ENCODE data around the gene KIAA0930.
"Not testable (repeated sequence)": the region's sequence is repeated elsewhere in the genome, so short reads cannot be mapped to it uniquely, and the experiment has no call there.

Gene KIAA0930

DNA sequence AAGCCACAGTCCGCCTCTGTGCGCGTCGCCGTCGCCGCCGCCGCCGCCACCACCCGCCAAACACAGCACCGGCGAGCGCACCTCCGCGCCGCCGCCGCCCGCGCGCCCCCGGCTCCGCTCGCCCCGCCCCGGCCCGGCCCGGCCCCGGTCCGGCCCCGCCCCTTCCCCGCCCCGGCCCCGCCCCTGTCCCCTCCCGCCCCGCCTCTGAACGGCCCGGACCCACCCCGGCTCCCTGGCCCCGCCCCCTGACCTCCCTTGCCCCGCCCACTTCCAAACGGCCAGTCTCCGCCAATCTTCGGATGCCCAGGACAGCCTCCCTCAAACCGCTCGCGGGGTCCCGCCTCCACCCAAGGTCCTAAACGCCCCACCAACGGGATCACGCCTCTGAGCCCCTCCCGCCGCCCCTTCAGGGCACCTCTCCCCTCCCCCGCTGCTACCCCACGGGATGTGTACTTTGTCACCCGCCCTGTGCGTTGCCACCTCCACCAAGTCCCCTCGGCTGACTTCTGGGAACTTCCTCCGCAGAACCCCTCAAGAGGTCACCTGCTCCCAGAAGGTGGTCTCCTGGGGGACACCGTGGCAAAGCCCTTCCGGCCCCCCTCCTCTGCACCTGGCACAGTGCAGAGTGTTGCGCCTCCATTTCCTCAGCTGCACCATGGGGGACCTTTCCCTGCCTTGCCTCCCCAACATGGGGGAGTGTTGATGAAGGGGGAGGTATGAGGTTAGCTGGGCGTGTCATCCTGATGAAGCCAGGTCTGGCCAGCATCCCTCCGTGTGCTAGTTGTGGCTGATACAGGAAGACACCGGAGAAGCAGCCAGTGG is at the start of gene KIAA0930:
TSS of gene KIAA0930 (minus strand) at position 85 of the 822 bp plus-strand sequence. CDS start 191 bp downstream, outside the sequence.
- peak; percentile 29 for DNase-seq

DNA sequence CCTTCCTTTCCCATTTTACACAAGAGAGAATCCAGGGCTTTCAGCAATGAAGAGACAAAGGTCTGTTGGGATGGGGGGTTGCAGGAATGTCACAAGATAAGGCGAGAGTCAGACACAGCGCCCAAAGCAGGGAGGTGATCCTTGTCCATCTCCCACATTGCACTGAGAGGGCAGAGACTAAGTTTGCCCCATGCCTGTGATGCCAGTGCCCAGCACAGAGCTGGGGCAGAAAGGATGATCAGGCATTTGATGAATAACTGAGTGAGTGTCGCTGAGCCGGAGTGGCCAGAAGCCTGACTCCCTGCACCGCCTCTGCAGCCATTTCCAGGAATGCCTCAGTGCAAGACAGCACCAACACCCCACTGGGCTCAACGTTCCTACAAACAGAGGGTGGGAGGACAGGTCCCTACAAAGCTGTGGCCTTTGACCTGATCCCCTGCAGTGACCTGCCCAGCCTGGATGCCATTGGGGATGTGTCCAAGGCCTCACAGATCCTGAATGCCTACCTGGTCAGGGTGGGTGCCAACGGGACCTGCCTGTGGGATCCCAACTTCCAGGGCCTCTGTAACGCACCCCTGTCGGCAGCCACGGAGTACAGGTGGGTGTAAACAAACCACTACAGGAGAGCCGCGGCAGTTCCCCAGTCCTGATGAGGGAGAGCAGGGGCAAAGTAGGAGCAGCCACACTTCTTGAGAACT is 46.3 kb upstream of the KIAA0930 start:
- DNase-seq = no peak

DNA sequence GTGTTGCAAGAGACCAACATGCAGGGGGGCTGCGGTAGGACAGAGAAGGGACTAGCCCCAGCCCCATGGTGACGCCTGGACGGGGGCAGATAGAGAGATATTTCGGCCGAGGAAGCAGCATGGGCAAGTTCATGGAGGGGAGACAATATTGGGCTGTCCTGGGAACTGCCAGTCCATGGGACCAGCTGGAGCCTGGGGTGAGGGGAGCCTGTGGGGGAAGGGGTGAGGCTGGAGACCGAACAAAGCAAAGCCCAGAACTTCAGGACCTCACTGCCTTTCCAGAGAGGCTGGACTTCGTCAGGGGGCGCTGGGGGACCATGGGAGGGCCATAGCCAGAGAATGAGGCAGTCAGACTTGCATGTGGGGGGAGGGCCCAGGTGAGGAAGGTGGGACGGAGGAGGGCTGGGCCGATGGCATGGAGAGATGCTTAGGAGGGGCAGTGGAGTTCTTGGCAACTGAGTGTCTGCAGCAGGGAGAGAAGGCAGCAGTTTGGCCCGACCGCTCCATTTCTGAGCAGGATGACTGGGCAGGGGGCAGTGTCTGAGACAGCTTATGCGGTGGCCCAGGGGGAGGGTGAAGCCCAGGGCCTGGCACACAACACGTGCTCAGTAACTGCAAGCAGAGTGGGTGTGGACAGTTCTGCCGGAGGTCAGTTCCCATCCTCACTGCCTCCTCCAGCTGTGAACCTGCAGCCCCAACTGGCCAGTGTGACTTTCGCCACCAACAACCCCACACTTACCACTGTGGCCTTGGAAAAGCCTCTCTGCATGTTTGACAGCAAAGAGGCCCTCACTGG is 44.8 kb upstream of the KIAA0930 start:
- no peak for DNase-seq

DNA sequence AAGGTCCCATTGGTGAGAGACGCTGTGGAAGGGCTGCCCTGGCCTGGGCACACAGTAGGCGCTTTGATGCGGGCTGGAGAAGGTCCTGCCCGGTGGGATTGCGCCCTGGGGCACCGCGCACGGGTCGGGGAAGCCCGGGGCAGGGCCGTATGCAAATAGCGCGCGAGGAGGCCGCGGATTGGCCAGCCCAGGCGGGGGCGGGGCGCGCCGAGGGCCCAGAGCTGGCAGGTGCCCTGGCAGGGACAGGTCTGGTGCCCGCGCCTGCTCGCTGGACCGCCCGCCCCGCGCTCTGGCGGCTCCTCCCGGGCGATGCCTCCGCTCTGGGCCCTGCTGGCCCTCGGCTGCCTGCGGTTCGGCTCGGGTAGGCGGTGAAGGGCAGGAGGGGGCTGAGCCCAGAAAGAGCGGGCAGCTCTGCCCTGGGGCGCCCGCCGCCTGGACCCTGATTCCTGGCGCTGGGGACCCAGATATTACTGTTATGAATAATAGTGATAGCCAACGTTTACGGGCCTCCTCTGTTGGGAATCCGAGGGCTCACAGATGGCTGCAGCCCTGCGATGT is 44.1 kb upstream of the KIAA0930 start, which contains the start of gene UPK3A:
TSS of gene UPK3A (plus strand) at position 245 of the 558 bp plus-strand sequence. CDS start at position 310, 65 bp downstream.
- no peak for DNase-seq

DNA sequence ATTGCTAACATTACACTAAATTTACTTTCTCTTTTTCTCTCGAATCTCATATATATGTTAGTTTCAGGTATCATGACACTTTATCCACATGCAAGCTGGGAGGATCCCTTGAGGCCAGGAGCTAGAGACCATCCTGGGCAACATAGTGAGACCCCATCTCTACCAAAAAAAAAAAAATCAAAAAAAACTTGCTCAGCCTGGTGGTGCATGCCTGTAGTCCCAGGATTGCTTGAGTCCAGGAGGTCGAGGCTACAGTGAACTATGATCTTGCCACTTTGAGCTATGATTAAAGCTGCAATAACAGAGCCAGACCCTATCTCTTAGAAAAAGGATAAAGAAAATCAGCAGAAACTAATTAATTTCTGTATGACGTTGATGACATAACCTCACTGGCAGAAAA is 40.3 kb upstream of the KIAA0930 start:
- DNase-seq = no peak

DNA sequence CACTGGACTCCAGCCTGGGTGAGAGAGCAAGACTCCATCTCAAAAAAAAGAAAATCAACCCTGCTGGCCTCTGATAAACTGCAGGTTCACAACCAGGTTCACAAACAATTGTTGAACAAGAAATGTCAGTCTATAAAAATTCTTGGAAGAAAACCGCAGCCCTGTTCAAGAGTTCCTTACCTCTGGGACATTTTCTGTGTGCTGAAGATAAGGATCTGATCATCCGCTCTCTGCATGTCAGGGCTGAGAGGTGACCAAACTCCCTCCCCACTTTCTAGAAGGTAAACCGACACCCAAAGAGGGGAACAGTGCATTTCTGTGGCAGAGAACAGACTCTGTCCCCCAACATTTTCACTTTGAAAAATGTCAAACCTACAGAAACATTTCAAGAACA is 39.9 kb upstream of the KIAA0930 start:
- DNase-seq = no peak

DNA sequence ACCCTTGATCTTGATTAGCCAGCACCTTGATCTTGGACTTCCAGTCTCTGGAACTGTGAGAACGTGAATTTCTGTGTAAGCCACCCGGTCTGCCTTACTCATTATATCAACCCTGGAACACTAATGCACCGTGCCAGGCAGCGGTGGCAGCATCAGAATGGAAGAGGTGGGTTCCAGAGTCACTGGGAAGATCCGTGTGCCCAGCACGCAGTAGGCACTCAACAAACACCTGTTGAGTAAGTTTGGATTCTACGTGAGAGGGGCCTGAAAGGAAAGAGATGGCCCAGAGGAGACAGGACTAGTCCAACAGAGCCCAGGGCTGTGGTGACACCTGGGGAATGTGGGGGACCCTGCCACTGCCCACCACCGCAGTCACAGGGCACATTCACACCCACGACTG is 37.4 kb upstream of the KIAA0930 start:
- DNase-seq = no peak

DNA sequence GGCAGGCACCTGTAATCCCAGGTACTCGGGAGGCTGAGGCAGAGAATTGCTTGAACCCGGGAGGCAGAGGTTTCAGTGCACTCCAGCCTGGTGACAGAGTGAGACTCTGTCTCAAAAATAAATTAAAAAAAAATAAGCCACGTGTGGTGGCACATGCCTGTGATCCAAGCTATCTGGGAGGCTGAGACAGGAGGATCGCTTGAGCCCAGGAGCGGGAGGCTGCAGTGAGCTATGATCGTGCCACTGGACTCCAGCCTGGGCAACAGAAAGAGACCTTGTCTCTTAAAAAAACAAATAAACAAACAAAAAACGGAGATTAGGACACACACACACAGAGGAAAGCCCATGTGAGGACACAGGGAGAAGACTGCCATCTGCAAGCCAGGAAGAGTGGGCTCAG is 37.0 kb upstream of the KIAA0930 start:
- DNase-seq = not testable (repeated sequence)

DNA sequence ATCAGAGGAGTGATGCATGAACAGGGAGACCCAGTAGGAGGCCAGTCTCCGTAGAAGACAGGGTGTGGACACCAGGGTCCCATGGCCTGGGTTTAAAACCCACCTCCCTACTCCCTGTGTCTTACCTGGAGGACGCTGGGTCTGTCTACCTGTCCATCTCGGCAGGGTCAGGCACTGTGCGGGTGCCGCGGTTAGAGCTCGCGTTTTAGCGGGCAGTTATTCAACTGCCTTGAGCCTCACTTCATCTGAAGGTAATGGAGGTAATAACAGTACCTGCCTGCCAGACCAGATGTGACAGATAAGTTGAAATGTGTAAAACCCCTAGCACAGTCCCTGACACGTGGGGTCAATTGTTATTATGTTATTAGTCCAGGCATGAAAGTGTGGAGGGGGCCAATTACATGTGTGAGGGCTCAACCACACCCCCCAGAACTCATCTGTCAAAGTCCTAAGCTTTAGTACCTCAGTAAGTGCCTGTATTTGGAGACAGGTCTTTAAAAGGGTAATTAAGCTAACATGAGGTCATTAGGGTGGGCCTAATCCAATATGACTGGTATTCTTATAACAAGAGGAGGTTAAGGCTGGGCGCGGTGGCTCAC is 35.9 kb upstream of the KIAA0930 start:
- DNase-seq = no peak

DNA sequence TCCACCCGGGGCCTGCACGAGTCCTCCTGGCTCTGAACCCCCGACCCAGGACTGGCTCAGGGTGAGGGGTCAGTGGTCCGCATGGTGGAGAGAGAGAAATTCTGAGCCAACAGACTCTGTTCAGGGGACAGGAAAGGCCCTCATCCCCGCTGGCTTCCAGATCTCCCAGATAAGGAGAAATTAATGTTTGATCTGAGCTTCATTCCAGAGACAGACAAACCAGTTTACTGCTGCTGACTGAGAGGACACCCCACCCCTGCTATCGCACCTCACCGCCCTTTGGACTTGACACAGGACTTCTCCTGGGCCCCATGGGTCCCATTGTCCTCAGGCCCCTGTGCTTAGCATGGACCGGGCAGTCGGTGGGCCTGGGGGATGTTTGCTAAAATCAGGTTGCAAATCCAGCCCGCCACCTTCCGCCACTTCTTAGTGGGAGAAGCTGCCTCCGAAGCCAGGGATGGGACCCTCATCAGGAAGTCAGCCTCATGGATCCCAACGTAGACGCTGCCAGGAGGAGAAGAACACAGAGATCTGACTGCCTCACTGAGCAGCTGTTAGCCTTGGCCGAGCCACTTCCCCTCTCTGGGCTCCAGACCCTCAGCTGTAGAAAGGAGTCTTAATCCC is 32.9 kb upstream of the KIAA0930 start:
- no peak for DNase-seq

DNA sequence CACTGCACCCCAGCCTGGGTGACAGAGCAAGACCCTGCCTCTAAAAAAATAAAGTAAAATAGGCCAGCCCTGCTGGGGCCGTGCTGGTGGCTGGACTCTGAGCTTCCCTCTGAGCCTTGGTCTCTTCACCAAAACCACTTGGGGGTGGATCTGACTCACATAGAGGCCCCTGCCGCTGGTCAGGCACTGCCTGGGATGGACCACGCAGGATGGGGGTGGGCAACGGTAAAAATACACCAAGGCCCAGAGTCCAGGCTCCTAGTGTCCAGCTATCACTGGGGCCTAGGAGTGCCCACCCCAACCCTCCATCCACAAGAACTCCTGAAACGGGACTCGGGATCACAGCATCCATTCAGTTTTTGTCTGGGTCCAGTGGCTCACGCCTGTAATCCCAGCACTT is 31.8 kb upstream of the KIAA0930 start:
- DNase-seq = no peak

DNA sequence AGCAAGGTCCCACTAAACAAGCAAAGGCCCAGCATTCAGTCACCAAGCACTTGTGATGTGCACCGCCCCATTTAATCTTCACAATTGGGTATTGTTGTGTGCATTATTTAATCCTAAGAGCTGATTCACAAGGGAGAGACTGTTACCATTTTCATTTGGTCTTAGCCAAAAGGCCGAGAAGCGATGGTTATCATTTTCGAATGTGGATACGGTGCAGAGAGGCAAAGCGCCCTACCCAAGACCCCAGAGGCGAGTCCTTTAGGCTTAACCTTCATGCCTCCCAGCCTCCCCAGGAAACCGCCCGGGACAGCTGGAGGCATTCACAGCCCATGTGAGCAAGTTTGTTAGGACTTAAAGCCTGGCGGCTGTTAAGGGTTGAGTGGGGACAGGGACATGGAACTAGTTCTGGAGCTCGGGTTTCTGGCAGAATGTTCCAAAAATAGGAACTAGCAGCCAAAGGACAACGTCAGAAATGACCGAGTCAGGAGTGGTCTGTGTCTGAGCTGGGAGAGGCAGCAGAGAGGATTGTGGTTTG is 31.0 kb upstream of the KIAA0930 start:
- no peak for DNase-seq

DNA sequence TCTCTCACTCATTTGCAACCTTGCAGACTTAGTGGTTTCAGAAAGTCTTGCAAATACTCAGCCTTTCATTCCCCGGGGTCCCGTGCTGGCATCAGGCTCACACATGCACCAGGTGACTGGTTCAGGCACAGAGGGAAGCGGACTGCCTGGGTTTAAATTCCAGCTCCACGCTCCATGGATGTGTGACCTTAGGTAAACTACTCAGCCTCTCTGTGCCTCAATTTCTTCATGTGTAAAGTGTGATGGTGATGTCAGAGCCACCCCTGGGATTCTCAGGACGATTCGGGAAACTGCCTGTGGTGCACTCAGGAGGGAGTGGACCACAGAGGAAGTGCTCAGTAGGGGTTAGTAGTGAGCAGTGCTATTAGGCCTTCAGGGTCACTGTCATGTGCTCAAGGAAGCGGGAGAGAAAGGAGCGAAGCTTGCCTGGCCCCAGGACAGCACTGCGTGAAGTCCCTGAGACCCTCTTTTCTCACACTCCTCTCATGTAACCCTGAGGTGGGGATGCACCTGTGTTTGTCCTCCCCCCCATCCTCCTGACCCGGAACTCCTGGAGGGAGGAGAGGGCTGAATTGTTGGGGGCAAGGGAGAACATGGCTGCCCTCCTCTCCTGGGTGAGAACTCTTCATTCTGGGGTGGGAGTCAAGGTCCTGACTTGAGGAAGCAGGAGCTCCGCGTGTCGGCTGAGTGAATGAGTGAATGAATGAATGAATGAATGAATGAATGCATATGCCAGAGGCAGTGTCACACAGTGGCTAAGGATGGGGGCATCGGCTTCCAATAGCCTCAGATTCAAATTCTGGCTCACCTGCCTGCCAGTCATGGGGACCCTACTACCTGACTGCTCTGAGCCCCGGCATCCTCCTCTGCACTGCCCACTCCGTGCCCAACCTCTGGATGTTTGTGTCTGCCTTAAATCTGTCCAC is 29.7 kb upstream of the KIAA0930 start:
- DNase-seq = no peak

DNA sequence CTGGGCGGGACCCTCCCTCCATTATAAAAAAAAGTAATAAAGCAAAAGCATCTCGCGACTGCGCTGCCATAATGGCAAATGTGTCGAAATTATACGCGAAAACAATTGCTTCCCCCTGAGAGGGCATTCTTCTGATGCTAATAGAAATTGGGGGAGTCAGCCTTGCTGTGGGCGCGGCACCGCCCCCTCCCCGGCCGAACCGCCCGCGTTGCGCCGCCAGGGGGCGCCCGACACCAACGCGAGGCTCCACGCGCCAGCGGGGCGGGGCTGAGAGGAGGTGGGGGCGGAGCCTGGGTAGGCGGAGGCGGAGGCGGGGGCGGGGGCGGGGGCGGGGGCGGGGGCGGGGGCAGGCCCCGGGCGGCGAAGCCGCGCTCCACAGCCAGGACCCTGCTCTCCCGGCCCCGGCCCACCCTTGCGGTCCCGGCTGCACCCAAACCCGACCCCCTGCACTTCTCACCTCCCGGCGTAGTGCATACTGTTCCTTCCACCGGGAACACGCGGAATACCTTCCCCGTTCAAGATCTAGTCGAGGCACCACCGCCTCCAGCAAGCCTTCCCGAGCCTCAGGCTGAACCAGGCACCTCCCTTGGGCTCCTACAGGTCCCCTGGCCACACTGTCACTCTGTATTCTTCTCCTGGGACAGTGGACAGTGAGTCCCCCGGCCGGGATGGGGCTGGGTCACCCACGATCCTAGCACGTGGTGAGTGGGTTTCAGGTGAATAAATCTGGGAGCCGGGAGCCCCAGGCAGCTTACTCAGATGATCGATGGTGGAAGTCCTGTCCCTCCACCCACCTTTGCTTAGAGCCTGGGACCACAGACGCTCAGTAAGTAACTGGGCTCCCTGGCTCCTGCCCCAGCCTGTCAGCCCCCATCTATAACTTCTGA is 28.5 kb upstream of the KIAA0930 start:
- DNase-seq = peak; percentile 75

DNA sequence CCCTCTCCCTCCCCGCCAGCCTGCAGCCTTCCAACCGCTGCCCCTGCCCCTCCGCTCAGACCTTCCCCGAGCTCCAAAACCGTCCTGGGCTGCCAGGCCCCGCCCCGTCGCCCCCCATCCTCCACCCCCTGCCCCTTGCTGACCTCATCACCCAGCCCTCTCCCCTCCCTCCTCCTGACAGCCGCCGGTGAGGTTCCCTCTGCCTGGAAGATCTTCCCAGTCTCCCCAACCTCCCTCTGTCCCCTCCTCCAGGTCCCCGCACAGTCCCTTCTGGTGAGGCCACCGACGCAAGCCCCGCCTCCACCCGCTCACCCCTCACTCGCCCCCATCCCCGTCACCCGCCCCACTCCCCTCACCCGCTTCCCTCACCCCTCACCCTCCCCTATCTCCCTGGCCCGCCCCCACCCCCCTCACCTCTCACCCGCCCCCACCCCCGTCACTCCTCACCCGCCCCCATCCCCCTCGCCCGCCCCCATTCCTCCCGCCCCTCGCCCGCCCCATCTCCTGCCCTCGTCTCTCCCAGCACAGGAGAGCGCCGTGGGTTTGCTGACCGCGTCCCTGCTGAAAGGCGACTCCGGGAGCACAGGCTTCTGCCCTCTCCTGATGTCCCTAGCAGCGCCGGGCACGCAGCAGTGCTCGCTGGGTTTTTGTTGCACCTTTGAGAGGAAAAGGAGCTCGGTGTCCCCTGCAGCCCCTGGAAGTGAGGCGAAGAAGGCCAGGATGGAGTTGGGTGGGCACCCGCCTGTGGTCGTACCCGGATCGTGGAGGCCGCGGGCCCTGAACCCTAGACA is 27.7 kb upstream of the KIAA0930 start:
- DNase-seq = no peak

DNA sequence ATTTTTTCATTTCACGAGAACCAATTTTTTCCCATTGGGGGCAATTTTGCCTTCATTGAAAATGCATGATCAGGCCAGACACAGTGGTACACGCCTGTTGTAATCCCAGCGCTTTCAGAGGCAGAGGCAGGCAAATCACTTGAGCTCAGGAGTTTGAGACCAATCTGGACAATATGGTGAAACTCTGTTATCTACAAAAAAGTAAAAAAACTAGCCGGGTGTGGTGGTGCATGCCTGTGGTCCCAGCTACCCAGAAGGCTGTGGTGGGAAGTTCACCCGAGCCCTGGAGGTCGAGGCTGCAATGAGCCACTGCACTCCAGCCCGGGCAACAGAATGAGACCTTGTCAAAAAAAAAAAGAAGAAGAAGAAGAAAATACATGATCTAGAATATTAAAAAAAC is 24.8 kb upstream of the KIAA0930 start:
- DNase-seq = no peak

DNA sequence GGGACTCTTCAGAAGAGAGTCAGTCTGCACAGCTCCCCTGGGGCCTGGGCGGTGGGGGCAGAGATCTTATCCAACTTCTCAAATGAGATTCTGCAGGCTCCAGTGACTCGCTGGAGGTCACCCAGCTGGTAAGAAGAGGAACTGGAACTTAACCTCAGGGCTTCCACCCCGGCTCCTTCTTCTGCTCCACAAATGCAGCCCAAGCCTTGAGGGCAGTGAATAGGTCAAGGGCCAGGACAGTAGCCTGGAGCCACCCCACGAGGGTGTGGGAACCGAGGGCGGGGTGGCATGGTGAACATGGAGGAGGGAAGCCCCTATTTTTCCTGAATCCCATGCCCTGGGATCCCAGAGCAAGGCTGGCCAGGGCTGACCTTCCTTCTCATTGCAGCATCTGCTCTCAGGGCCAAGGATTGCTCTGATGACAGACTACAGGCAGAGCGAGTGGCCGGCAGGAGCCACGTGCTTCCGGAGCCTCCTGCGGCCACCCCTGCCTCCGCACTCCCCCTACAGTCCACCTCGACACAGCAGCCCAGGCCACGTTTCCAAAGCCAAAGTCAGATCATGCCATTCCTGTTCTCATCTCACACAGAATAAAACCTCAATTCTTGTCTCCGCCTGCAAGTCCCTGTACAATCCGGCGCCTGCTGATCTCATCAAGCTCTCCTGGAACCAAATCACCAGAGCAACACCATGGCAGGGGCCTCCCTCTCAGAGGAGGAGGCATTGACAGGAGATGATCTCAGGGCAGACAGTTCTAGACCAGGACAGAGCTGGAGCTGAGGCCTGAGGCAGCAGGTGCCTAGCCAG is 23.0 kb upstream of the KIAA0930 start:
- DNase-seq = peak; percentile 21

DNA sequence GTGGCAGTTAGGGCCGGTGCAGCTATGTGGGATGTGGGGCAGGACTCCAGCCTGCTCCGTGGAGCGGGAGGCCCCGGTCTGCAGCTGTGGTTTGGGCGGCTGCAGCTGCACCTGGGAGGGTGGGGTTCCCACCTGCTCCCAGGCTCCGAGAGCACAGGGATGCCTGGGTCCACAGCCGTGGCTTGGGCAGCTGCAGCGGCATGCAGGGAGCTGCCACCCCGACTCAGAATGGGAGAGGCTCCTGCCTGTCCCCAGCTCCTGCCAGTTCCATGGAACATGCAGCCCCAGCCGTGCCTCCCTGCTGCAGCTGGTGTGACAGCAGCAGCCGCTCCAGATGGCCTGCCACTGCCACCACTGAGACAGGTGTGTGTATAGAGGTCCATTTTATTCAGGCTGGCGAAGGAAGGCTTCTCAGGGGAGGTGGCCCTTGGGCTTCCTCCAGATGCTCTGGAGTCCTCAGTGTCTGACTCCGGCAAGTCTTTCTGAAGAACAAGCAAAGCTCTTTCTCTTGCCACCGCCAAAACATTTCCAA is 22.3 kb upstream of the KIAA0930 start:
- no peak for DNase-seq
